DOHH2 (cell line): ENCODE data around the gene PI3.
"Not testable (repeated sequence)": the region's sequence is repeated elsewhere in the genome, so short reads cannot be mapped to it uniquely, and the experiment has no call there.

Experiments
- H3F3A ChIP-seq: fragments of 200-600 bp; sonication (generic), shearing (Covaris generic); 2 replicates; pipeline ENCODE4 v1.6.0; 2016; ENCODE audit warnings: antibody characterized with exemption, mild to moderate bottlenecking; ENCODE audit not compliant: control insufficient read depth, insufficient read depth
- H3K27ac ChIP-seq: fragments of 200-600 bp; sonication (generic); 2 replicates; pipeline ENCODE4 v1.5.1; 2014; ENCODE audit warnings: low read depth, mild to moderate bottlenecking, low read length, moderate library complexity
- H3K27me3 ChIP-seq: fragments of 200-600 bp; sonication (generic); 2 replicates; pipeline ENCODE4 v1.6.1; 2014; ENCODE audit warnings: mild to moderate bottlenecking, low read length, mixed read lengths; ENCODE audit not compliant: control insufficient read depth
- H3K36me3 ChIP-seq: fragments of 200-600 bp; sonication (generic); 2 replicates; pipeline ENCODE4 v1.6.1; 2014; ENCODE audit warnings: mild to moderate bottlenecking, low read length, moderate library complexity, mixed read lengths; ENCODE audit not compliant: control insufficient read depth
- H3K4me1 ChIP-seq: fragments of 200-600 bp; sonication (generic); 2 replicates; pipeline ENCODE4 v1.6.1; 2014; ENCODE audit warnings: mild to moderate bottlenecking, low read length, mixed read lengths; ENCODE audit not compliant: control insufficient read depth
- H3K4me2 ChIP-seq: fragments of 200-600 bp; sonication (generic); 2 replicates; pipeline ENCODE4 v1.6.0; 2014; ENCODE audit warnings: mild to moderate bottlenecking, low read length, moderate library complexity
- H3K4me3 ChIP-seq: fragments of 200-600 bp; sonication (generic); 2 replicates; pipeline ENCODE4 v1.5.1; 2014; ENCODE audit warnings: mild to moderate bottlenecking, low read length, mixed read lengths
- H3K79me2 ChIP-seq: fragments of 200-600 bp; sonication (generic); 2 replicates; pipeline ENCODE4 v1.6.1; 2014; ENCODE audit warnings: mild to moderate bottlenecking, low read length, mixed read lengths; ENCODE audit not compliant: control insufficient read depth
- H3K9me2 ChIP-seq: fragments of 200-600 bp; sonication (generic); replicated peaks from 2 replicates; pipeline ENCODE4 v1.6.1; 2014; ENCODE audit warnings: mild to moderate bottlenecking, low read length, mixed read lengths; ENCODE audit not compliant: control insufficient read depth
- H3K9me3 ChIP-seq: fragments of 200-600 bp; sonication (generic); 2 replicates; pipeline ENCODE4 v1.6.1; 2014; ENCODE audit warnings: antibody characterized with exemption, low read length, mixed read lengths; ENCODE audit not compliant: control insufficient read depth, insufficient read depth
- H4K20me1 ChIP-seq: fragments of 200-600 bp; sonication (generic); 2 replicates; pipeline ENCODE4 v1.6.0; 2014; ENCODE audit warnings: low read depth, mild to moderate bottlenecking, antibody characterized with exemption, low read length, moderate library complexity; ENCODE audit not compliant: control insufficient read depth, insufficient read depth
- EZH2phosphoT487 ChIP-seq: fragments of 200-600 bp; sonication (generic); IDR thresholded peaks from 2 replicates; pipeline ENCODE4 v1.6.1; 2017; ENCODE audit warnings: borderline replicate concordance, mild to moderate bottlenecking, antibody characterized with exemption, low read length, moderate library complexity, mixed read lengths
- TF ChIP-seq, protein P1 (sequence below): fragments of 200-600 bp; sonication (generic); IDR thresholded peaks from one replicate; pipeline ENCODE4 v1.5.1; 2014; ENCODE audit warnings: antibody characterized with exemption, mild to moderate bottlenecking, low read depth, low read length; ENCODE audit not compliant: poor library complexity, severe bottlenecking

Gene PI3

DNA sequence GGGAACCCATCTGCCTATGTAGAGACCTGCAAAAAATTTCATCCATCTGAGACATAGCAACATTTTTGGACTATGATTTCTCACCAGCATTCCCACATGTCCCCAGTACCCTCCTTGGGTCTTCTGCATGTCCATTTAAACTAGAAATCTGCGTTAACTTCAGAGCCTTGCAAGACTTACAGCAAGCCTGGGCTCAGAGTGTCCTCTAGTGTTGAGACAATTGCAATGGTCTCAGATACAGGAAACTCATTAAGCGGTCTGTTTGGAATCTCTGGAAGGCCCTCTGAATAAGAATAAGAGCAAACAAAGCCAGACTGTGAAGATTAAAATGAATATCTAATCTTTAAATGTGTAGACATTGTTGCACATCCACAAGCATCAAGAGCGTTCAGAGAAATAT lies 20.5 kb upstream of the PI3 start:
- Histone ChIP-seq H3K4me1 (no peaks in the 10 kb centered on the region), H3K9me3 (no peaks in the 10 kb centered on the region), H3K4me2 (no peak overlapping the region), H3K27ac (no peak overlapping the region), H3K9me2 (no peaks in the 10 kb centered on the region), H3K36me3 (no peaks in the 10 kb centered on the region), H3K79me2 (no peaks in the 10 kb centered on the region), H3K27me3 (peaks cover 9% of the 10 kb centered on the region), H3K4me3 (no peak overlapping the region), H3F3A (no peaks in the 10 kb centered on the region), H4K20me1 (no peaks in the 10 kb centered on the region)
- no peak for TF ChIP-seq EZH2phosphoT487
- TF ChIP-seq, protein P1, sequence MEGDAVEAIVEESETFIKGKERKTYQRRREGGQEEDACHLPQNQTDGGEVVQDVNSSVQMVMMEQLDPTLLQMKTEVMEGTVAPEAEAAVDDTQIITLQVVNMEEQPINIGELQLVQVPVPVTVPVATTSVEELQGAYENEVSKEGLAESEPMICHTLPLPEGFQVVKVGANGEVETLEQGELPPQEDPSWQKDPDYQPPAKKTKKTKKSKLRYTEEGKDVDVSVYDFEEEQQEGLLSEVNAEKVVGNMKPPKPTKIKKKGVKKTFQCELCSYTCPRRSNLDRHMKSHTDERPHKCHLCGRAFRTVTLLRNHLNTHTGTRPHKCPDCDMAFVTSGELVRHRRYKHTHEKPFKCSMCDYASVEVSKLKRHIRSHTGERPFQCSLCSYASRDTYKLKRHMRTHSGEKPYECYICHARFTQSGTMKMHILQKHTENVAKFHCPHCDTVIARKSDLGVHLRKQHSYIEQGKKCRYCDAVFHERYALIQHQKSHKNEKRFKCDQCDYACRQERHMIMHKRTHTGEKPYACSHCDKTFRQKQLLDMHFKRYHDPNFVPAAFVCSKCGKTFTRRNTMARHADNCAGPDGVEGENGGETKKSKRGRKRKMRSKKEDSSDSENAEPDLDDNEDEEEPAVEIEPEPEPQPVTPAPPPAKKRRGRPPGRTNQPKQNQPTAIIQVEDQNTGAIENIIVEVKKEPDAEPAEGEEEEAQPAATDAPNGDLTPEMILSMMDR, result no peak

DNA sequence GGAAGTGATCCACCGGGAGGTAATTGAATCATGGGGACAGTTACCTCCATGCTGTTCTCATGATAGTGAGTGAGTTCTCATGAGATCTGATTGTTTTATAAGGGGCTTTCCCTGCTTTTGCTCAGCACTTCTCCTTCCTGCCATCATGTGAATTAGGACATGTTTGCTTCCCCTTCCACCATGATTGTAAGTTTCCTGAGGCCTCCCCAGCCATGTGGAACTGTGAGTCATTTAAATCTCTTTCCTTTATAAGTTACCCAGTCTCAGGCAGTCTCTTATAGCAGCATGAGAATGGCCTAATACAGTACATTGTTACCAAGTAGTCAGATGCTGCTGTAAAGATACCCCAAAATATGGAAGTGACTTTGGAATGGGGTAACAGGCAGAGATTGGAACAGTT lies 19.9 kb upstream of the PI3 start:
- H3K36me3 ChIP-seq, H3K4me2 ChIP-seq: not testable (repeated sequence)

DNA sequence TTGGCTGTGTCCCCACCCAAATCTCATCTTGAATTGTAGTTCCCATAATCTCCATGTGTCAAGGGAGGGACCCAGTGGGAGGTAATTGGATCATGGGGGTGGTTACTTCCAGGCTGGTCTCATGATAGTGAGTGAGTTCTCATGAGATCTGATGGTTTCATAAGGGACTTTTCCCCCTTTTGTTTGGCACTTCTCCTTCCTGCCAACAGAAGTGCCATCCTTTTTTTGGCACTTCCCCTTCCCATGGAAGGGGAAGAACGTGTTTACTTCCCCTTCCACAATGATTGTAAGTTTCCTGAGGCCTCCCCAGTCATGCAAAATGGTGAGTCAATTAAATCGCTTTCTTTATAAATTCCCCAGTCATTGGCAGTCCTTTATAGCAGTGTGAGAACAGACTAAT lies 18.0 kb upstream of the PI3 start:
- H3K79me2 ChIP-seq, result no peaks in the 10 kb centered on the region
- TF ChIP-seq, protein P1, result no peak
- TF ChIP-seq EZH2phosphoT487, result no peak

More for the DNA sequence above, 19.9 kb upstream of the PI3 start:
- H4K20me1 ChIP-seq, H3K4me1 ChIP-seq, H3K9me2 ChIP-seq, H3K79me2 ChIP-seq, H3F3A ChIP-seq, H3K27me3 ChIP-seq, H3K4me3 ChIP-seq, H3K27ac ChIP-seq, H3K9me3 ChIP-seq: not testable (repeated sequence)

DNA sequence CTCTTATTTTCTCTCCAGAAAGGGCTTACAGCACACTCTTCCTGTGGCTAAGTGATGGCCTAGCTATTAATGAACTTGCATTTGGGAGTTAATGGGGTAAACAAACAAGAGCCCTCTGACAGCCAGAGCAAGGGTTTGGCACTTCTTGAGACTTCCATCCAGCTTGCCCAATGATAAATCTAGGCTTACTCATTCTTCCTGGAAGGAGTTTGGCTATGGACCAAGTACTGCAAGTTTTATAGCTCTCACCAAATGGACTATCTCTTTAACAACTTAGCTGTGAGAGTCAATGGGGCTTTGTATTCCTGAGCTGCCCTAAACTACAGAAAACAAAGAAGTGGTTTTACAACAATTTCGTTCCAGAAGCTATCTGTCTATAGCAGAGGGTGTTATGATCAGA lies 16.7 kb upstream of the PI3 start:
- TF ChIP-seq, protein P1, result no peak
- no peak for TF ChIP-seq EZH2phosphoT487
- Histone ChIP-seq H3K4me1 (no peaks in the 10 kb centered on the region), H3K9me3 (no peaks in the 10 kb centered on the region; the same call in 1 of the 2 replicates), H3K36me3 (no peaks in the 10 kb centered on the region), H3K4me2 (no peak overlapping the region), H4K20me1 (no peaks in the 10 kb centered on the region), H3K27ac (no peak overlapping the region), H3K4me3 (no peak overlapping the region), H3K79me2 (no peaks in the 10 kb centered on the region), H3K9me2 (no peaks in the 10 kb centered on the region), H3F3A (no peaks in the 10 kb centered on the region), H3K27me3 (peaks cover 9% of the 10 kb centered on the region; the same call in 1 of the 2 replicates)

More for the DNA sequence above, 18.0 kb upstream of the PI3 start:
- Histone ChIP-seq H4K20me1 (no peaks in the 10 kb centered on the region), H3K4me2 (no peak overlapping the region), H3F3A (no peaks in the 10 kb centered on the region), H3K4me1 (no peaks in the 10 kb centered on the region), H3K4me3 (no peak overlapping the region), H3K9me2 (no peaks in the 10 kb centered on the region), H3K9me3 (no peaks in the 10 kb centered on the region), H3K27me3 (peaks cover 6% of the 10 kb centered on the region; the same call in 1 of the 2 replicates), H3K27ac (no peak overlapping the region), H3K36me3 (no peaks in the 10 kb centered on the region)
